ENCODE measurements around the gene FHL1.
A peak's percentile ranks its signal among the peaks of the same experiment; 100 is the strongest.
"Not testable (repeated sequence)": the region's sequence is repeated elsewhere in the genome, so short reads cannot be mapped to it uniquely, and the experiment has no call there.

Gene FHL1

DNA sequence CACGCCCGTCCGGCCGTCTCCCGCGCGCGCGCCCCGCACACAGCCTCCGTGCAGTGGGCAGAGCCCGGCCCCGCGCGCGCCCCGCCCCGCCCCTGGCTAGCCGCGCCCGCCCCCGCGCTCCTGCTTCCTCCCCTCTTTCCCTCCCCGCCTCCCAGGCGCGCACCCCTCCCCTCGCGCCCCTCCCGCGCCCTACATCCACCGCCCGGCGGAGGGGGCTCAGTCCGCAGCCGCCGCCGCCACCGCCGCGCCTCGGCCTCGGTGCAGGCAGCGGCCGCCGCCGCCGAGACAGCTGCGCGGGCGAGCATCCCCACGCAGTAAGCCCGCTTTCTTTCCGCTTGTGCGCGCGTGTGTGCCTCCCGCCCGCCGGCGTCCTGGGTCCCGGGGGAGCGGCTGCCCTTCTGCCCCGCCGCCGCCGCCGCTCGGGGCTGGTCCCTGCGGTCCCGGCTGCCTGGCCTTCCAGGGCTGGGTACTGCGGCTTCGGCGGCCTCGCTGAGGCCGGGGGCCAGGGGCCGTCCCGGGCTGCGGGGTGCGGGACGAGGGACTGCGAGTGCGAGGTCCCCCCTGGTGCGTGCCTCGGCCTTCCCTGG lies at the start of gene FHL1:
TSS of gene FHL1 (plus strand) at position 219 of the 587 bp plus-strand sequence.
- peak; percentile 17 for DNase-seq (ENCODE audit: low spot score)

DNA sequence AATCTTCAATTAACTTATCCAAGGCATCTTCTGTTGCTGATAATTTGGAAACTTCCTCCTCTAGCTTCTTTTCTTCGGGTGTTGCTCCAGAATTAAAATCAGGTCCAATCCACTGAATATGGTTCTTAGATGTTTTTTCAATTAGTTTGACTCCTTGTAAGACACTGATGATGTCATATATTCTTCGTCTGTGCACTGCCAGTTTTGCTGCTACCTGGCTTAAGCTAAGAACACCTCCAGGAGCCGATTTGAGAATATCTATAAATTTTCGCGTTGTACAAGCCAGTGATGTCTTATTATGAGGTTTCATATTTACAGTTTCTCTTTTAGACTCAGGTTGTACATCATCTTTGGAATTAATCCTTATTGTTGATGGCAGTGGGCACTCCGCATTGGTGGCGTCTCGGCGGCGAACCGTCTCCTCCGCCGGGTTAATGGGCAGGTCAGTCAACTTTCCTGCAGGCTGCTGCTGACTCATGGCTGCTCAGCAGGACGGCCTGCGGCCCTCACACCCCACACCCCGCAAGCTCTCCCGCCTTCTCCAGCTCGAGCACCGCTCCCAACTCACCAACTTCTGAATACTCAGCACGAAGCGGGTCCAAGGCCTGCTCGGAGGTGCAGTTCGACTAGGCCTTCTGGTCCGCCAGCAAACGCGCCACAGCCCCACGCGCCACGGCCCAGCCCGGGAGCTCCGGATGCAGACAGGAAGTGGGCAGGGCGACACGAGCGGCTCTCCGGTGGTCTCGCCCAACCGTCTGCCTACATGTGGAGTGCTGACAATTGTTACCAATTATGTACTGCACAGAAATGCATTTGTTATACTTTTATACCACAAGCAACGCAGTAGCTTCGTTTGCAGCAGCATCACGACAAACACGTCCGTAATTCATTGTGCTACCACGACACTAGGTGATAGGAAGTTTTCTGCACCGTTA lies 49.2 kb upstream of the FHL1 start:
- no peak for DNase-seq (ENCODE audit: low spot score)

DNA sequence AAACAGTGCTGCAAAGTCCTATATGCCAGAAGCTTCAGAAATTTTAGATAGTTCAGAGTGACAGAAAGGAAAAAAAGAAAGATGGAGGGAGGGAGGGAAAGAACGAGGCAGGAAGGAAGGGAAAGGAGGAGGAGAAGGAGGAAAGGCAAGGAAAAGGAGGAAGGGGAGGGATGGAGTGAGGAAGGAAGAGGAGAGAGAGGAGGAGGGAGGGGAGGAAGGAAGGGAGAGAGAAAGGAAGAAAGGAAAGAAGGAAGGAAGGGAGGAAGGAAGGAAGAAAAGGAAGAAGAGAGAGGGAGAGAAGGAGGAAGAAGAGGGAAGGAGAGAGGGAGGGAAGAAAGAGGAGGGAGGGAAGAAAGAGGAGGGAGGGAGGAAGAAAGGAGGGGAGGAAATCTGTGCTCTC lies 42.4 kb upstream of the FHL1 start:
- DNase-seq (ENCODE audit: low spot score), result no peak

DNA sequence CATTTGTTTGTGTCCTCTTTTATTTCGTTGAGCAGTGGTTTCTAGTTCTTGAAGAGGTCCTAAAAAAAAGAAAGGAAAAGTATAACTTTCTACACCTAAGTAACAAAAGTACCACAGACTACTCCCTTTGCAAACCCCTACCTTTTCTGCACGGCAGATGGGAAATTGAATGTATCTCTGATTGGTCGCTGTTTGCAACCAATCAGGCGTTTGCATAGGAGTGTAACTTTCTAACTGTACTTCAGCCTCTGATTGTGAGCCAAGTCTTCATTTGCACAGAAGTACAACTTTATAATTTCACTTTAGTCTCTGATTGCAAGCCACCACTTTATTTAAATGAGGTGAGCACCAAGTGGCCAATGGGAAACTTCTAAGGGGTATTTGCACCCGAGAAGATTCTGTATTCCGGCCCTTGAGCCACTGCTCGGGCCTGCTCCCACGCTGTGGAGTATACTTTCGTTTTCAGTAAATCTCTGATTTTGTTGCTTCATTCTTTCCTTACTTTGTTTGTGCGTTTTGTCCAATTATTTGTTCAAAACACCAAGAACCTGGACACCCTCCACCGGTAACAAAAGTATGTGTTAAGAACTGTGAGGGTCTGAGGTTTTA lies 40.3 kb upstream of the FHL1 start:
- DNase-seq (ENCODE audit: low spot score), result no peak

DNA sequence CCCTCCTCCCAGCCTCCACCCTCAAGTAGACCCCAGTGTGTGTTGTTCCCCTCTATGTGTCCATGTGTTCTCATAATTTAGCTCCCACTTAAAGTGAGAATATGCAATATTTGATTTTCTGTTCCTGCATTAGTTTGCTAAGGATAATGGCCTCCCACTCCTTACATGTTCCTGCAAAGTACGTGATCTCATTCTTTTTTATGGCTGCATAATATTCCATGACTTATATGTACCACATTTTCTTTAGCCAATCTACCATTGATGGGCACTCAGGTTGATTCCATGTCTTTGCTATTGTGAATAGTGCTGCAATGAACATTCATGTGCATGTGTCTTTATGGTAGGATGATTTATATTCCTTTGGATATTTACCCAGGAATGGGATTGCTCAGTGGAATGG lies 38.4 kb upstream of the FHL1 start:
- DNase-seq (ENCODE audit: low spot score), result not testable (repeated sequence)

DNA sequence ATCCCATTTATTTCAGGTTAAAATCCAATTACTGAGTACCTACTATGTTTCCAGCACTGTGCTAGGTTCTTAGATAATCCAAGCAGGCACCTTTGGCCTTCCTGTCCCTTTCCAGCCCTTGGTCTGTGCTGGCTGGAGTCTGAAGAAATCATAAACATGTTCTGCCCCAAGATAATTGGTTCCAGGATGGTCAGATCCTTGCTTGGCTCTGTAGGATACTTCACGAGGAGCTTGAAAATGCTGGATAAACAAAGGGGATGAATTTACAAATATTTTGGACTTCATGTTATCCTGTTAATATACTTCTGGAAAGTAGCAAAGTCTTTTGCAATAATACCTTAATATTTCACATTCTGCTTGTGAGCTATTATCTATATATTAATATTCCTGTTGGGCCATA lies 35.0 kb upstream of the FHL1 start:
- no peak for DNase-seq (ENCODE audit: low spot score)

DNA sequence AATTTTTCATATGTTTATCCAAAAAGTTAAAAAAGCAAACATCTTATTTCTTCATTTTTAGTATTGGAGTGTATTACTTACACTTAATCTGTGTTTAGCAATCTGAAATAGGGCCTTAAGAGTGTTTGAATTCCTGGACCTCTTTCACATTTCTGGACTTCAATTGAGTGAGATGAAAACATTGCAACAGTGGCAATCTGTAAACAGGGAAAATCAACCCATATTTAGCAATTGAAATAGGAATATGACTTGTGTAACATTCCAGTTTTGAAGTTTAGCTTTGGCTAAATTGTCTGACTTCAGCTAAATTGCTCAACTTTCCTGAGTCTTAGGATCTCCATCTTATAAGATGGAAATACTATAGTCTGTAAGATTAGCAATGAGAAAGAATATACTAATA lies 34.6 kb upstream of the FHL1 start:
- no peak for DNase-seq (ENCODE audit: low spot score)

DNA sequence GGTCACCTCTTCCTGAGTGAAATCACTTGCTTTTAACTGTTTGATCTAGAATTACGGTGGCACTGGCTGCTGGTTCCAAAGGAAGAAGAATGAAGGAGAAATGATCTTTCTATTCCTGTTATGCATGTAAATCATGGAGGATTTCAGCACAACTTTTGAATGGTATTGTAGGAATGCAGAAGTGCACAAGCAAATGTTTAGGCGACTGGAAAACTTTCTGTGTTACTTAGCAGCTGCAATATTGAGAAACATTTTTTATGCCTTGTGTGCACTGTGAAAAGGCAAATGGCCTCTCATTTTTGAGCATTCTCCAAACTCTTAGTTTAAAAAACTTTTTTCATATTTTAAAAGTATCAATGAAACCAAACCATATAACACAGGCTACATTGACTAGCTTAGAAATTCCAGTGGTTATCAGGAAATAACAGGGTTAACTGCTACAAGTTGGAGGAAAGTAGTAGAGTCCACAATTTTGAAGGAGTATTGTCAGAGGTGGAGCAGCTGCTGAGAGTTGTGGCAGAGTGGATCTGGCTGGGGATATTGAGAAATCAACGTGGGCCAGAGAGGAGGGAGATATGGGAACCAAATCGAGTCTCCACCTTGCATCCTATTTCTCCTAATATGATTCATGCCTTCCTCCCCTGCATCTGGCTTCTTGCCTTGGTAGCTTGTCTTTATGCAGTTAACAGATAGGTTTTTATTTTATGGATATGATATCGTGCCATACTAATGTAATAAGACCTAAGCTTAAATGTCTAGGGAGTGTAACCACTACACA lies 32.0 kb upstream of the FHL1 start:
- no peak for DNase-seq (ENCODE audit: low spot score)

DNA sequence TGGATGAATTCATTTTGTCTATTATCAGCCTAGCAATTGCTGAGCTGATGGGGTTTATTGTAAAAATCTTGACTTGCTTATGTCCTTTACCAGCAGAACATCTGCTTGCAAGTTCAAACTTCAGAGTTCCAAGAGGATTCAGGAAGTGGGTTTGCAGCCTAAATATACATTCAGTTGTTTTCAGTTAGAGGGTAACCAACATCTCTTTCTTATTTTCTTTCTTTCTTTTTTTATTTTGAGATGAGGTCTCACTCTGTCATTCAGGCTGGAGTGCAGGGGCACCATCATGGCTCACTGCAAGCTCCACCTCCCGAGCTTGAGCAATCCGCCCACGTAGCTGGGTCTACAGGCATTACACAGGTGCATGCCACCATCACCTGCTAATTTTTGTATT lies 31.4 kb upstream of the FHL1 start:
- no peak for DNase-seq (ENCODE audit: low spot score)

DNA sequence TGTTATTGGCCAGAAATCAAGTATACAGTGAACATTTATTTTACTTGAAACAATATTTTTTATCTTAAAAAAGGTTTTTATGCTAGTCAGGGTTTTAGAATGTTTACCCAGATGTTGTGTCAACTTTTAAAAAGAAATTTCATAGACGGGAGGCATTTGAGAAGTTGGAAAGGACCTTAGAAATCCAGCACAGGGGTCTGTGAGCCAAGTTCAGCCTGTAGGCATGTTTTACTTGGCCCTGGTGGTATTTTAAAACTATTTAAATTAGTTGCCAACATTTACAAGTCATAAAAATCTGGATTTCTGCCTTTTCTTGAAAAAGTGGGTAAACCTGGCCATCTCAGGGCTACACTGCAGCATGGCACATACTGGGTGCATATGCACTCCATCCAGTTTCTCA lies 25.5 kb upstream of the FHL1 start:
- no peak for DNase-seq (ENCODE audit: low spot score)

DNA sequence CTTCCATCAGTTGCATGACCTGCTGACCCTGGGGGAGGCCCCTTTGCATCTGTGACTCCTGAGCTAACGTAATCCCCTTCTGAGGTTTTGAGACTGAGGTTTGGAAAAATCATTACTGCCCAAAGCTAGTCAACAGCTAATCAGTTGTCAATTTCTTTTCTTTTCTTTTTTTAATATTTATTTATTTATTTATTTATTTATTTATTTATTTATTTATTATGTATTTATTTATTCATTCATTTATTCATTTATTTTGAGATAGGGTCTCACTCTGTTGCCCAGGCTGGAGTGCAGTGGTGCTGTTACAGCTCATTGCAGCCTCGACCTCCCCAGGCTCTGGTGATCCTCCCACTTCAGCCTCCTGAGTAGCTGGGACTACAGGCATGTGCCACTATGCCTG lies 25.1 kb upstream of the FHL1 start:
- DNase-seq (ENCODE audit: low spot score), result no peak

DNA sequence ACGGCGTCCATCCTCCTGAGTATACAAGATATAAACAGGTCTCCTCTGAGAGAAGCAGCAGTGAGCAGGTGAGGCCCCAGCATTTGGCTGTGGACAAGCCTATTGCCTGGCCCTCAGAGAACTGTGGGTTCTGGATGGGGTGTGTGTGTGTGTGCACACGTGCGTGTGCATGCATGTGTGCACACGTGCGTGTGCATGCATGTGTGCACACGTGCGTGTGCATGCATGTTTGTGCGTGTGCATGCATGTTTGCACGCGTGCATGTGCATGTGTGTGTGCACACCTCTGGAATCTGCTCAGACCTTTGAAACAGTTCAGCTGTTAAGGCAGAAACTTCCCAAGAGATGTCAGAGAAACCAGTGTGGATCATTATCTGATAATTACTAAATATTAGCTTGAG lies 22.2 kb upstream of the FHL1 start:
- DNase-seq (ENCODE audit: low spot score), result no peak

DNA sequence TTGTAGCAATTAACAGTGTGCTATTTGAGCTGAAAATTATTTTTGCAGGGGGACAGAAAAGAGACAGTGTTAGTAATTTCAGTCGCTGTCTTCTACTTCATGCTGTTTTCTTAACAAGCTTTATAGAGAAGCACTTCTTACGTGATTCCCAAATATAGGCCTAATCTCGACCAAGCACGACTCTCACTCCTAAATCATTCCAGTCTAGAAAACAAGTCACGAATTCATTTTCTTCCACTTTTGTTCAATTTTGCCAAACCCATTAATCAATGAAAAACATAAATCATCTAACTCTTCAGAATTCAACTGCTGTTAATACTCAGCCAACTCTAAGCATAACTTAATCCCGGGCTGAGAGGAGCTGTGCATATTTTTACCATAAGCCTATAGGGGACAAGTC lies 21.0 kb upstream of the FHL1 start:
- no peak for DNase-seq (ENCODE audit: low spot score)

DNA sequence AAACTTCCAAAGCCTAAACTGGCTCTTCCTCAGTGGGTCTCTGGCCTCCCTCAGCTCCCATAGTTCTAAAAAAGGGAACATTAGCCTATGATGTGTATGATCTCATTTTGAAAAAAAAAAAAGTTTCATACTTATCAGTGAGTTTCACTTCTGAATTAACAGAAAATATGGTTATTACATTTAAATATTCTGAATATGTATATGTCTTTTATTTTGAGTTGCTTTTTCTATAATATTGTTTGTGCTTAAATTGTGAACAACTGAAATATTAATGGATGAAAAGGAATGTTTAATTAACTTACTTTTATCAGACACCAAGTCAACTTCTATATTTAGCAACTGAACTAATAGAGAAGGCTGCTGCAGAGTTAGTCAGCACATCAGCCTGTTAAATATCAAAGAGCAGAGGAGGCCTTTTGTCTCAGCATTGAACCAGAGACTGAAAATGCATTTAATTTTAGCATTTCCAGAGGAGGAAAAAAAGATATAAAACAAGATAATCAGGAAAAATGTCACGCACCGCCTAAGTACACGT lies 20.4 kb upstream of the FHL1 start:
- DNase-seq (ENCODE audit: low spot score), result no peak

DNA sequence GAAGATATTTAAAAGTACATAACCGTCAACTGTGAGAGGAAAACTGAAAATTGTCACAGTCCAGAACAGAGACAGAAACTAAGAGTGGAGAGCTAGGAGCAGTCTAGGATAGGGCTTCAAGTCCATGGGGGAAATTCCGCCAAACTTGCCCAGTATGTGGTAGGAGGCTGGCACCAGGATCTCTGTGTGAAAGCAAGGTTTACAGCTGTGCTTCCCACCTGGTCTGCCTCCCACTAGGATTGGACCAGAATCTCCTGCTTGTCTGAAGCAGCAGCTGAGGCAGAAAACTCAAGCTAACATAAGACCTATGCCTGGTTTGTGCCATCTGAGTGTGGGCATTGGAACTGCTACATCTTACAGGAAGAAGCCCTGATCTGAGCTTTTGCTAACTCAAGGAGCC lies 18.6 kb upstream of the FHL1 start:
- no peak for DNase-seq (ENCODE audit: low spot score)

DNA sequence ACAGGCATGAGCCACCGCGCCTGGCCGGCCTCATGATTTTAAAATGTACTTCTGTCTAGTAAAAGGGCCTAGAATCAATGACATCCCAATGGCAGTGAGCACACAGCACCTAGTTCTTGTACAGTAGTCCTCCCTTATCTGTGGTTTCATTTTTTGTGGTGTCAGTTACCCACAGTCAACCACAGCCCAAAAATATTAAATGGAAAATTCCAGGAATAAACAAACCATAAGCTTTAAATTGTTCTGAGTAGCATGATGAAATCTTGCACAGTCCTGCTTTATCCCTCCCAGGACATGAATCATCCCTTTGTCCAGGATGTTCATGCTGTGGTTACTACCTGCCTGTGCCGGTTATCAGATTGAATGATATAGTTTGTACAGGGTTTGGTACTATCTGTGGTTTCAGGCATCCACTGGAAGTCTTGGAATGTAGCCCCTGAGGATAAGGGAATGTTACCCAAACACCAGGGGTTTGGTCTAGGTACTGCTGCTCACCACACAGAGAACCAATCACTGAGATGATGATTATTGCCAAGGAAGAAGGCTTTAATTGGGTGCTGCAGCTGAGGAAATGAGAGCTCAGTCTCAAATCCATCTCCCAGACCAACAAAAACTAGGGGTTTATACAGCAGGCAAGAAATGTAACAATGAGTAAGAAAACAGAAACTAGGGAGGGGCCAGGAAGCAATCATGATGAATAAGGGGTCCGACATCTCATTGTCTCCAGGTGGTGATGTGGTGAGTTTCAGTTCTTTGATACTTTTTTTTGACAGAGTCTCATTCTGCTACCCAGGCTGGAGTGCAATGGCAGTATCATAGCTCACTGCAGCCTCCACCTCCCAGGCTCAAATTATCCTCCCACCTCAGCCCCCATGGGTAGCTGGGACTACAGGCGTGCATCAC lies 16.2 kb upstream of the FHL1 start:
- peak; percentile 34 for DNase-seq (ENCODE audit: low spot score)

DNA sequence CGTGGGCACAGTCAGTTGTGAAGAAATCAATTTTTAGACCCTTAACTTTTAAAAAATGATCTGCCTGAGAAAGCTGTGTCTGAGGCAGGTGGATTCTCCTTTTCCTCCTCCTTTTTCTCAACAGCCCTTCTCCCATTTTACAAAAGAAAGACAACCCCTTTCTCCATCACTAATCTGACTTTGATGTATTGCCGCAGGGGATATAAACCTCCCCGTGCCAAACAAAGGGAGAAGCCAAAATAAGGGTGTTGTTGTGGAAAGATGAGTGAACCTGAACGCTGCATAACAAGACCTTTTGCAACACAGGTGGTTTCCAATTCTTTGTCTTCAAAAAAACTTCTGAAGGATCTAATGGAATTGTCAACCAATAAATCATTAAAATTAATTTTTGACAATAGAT lies 8.4 kb upstream of the FHL1 start:
- no peak for DNase-seq (ENCODE audit: low spot score)

DNA sequence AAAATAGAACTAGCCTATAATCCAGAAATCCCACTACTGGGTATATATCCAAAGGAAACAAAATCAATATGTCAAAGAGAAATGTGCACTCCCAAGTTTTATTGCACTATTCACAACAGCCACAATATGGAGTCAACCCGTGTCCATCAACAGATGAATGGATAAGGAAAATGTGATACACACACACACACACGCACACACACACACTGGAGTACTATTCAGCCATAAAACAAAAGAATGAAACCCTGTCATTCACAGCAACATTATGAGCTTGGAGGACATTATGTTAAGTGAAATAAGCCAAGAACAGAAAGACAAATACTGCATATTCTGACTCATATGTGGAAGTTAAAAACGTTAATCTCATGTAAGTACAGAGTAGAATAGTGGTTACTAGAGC lies 5.8 kb upstream of the FHL1 start:
- no peak for DNase-seq (ENCODE audit: low spot score)

DNA sequence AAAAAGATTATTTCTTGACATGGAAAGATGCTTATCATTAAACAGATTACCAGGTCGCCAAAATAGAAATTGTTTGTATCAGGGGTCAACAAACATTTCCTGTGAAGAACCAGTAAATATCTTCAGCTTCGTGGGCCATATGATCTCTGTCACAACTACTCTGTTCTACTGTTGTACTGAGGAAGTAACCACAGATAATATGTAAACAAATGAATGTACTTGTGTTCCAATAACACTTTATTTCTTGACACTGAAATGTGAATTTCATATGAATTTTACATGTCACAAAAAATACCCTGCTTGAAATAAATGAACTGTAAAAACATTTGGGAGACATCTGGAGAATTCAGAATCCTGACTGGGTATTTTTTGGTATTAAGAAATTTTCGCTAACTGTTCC lies 4.7 kb upstream of the FHL1 start:
- DNase-seq (ENCODE audit: low spot score), result no peak

DNA sequence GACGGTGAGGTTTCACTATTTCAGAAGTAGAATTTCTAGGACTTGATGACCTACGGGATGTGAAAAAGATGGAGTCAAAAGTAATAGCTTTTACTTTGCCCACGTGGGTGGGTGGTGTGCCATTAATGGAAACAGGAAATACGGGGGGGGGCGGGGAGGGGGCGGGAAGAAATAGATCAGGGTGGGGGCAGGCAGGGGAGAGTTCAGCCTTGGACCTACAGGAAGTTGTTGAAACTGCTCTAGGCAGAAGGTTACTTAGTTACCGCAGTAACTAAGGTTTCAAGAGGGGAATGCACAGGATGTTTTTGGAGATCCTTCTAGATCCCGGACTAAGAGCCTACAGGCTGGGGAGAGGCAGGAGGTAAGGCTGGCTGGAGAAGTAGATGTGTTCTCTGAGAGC lies 3.6 kb upstream of the FHL1 start:
- DNase-seq (ENCODE audit: low spot score), result no peak

DNA sequence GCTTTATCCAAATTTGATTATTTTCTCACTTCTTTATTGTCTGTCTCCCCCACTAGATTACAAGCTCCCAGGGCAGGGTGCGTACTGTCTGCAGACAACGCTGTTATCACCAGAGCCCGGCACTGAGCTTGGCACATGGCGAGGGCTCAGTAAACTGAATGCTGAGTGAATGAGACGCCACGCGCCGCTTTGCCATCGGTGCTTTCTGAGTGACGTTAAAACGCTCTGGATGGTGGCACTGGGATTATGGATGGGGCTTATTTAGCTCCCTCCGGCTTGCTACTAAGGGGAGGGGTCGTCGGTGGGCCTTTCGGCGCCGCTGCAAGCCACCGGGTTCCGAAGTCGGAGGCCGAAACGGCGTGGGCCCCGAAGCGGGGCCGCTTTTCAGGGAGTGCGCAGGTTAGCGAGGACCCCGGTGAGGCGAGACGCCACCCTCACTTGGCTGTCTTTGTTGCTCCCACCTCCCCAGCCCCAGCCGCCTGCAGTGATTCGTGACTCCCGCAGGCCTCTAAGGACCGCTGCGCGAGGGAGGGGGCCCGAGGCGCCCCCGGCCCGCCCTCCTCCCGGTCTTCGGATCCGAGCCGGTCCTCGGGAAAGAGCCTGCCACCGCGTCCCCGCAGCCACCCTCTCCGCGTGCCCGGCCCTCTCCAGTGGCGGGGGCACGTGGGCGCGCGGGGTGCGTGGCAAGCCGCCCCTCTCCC lies 569 bp upstream of the FHL1 start:
- no peak for DNase-seq (ENCODE audit: low spot score)
